GM23248 (cell line): ENCODE data around the gene WIPI1.

ENCODE experiments used
- EZH2 ChIP-seq: fragments of 200-600 bp; sonication (generic); IDR thresholded peaks from 2 replicates; pipeline ENCODE4 v1.6.1; 2018; ENCODE audit warnings: antibody characterized with exemption, mild to moderate bottlenecking; ENCODE audit not compliant: insufficient read depth, poor library complexity, severe bottlenecking
- EZH2phosphoT487 ChIP-seq: fragments of 200-600 bp; sonication (generic); IDR thresholded peaks from 2 replicates; pipeline ENCODE4 v1.6.1; 2018; ENCODE audit warnings: antibody characterized with exemption, moderate library complexity, mild to moderate bottlenecking, low read depth; ENCODE audit not compliant: insufficient read depth

GRCh38 chr17:68401288-68401687, 56.0 kb downstream of the WIPI1 start:
- no peak for TF ChIP-seq EZH2
- no peak for TF ChIP-seq EZH2phosphoT487
